Kidney epithelial cell (primary cell): ENCODE data around the gene TOX2. TPM values are rescaled to one million over a fixed set of nuclear protein-coding genes. Genes with fewer than 3 reads are reported as not detected.

ENCODE experiments used
- DNase-seq: peaks from one replicate; pipeline ENCODE4 v3.0.0-alpha.2; 2010; ENCODE audit warnings: low read depth
- H3K27me3 ChIP-seq: 2 replicates; pipeline ENCODE4 v1.6.0; 2011; ENCODE audit warnings: low read length; ENCODE audit not compliant: control insufficient read depth, insufficient read depth
- H3K36me3 ChIP-seq: 2 replicates; pipeline ENCODE4 v1.5.1; 2011; ENCODE audit warnings: low read length; ENCODE audit not compliant: control insufficient read depth, insufficient read depth
- H3K4me3 ChIP-seq: 2 replicates; pipeline ENCODE4 v1.5.1; 2011; ENCODE audit warnings: low read depth, mild to moderate bottlenecking, control low read depth, low read length
- CTCF ChIP-seq: IDR thresholded peaks from 2 replicates; pipeline ENCODE4 v1.5.1; 2011; ENCODE audit warnings: mild to moderate bottlenecking, moderate library complexity, low read length, control low read depth, inconsistent platforms; ENCODE audit not compliant: insufficient read depth, poor library complexity, severe bottlenecking
- total RNA-seq: library from RNA; depleted of rRNA; stranded (reverse); fragments of >200 nt; gene quantifications from 2 replicates; pipeline ENCODE4 v1.2.3, GENCODE V29; 2015

Gene TOX2
- total RNA-seq, 1 donor from 2014 or later: 7.3 TPM

- Histone ChIP-seq H3K27me3 (no peaks in the 10 kb centered on the region), H3K4me3 (no peak overlapping the region), H3K36me3 (no peaks in the 10 kb centered on the region)
- DNase-seq: no peak
- no peak for TF ChIP-seq CTCF
Measured at GRCh38 chr20:44014807-44015732, 100.4 kb downstream of the TOX2 start.

GRCh38 chr20:44015733-44016103 lies 101.1 kb downstream of the TOX2 start:
- no peak for TF ChIP-seq CTCF
- no peak for DNase-seq
- H3K27me3 ChIP-seq: no peaks in the 10 kb centered on the region

GRCh38 chr20:44016525-44016924 lies 101.9 kb downstream of the TOX2 start:
- Histone ChIP-seq H3K27me3 (no peaks in the 10 kb centered on the region), H3K36me3 (no peaks in the 10 kb centered on the region), H3K4me3 (no peak overlapping the region)
- DNase-seq: no peak
- TF ChIP-seq CTCF: no peak

More at GRCh38 chr20:44015733-44016103, 101.1 kb downstream of the TOX2 start:
- Histone ChIP-seq H3K36me3 (no peaks in the 10 kb centered on the region), H3K4me3 (no peak overlapping the region)

GRCh38 chr20:44017211-44017610 lies 102.6 kb downstream of the TOX2 start:
- no peaks in the 10 kb centered on the region for H3K36me3 ChIP-seq

GRCh38 chr20:44017905-44018258 lies 103.2 kb downstream of the TOX2 start:
- no peak for TF ChIP-seq CTCF
- H3K36me3 ChIP-seq: no peaks in the 10 kb centered on the region
- H3K4me3 ChIP-seq: no peak overlapping the region
- no peaks in the 10 kb centered on the region for H3K27me3 ChIP-seq
- DNase-seq: no peak

More at GRCh38 chr20:44017211-44017610, 102.6 kb downstream of the TOX2 start:
- no peak for DNase-seq
- H3K27me3 ChIP-seq: no peaks in the 10 kb centered on the region
- no peak overlapping the region for H3K4me3 ChIP-seq
- no peak for TF ChIP-seq CTCF
